Lower leg skin (tissue), 3 donors: Measurements from ENCODE around the gene NHP2.

ENCODE experiments used
- CTCF ChIP-seq, 3 donors: fragments of 450-650 bp; IDR thresholded peaks; one replicate each; pipeline ENCODE4 v1.5.1; 2016; ENCODE audit warnings: antibody characterized with exemption in 3 of 3, mild to moderate bottlenecking in 3 of 3, moderate library complexity in 2 of 3
- POLR2A ChIP-seq, 2 donors: fragments of 450-650 bp; IDR thresholded peaks; one replicate each; pipeline ENCODE4 v1.6.1; 2016 to 2017; ENCODE audit warnings: antibody characterized with exemption in 2 of 2, mild to moderate bottlenecking in 1 of 2, moderate library complexity in 1 of 2

- no peak for TF ChIP-seq POLR2A (IDR thresholded peaks at IDR 0.05)
- no peak for TF ChIP-seq CTCF (IDR thresholded peaks at IDR 0.05)
Observed at GRCh38 chr5:178141550-178141949, 12.1 kb downstream of the NHP2 start.
